ENCODE measurements around the gene ATP2A3.

The ATP2A3 gene

DNA sequence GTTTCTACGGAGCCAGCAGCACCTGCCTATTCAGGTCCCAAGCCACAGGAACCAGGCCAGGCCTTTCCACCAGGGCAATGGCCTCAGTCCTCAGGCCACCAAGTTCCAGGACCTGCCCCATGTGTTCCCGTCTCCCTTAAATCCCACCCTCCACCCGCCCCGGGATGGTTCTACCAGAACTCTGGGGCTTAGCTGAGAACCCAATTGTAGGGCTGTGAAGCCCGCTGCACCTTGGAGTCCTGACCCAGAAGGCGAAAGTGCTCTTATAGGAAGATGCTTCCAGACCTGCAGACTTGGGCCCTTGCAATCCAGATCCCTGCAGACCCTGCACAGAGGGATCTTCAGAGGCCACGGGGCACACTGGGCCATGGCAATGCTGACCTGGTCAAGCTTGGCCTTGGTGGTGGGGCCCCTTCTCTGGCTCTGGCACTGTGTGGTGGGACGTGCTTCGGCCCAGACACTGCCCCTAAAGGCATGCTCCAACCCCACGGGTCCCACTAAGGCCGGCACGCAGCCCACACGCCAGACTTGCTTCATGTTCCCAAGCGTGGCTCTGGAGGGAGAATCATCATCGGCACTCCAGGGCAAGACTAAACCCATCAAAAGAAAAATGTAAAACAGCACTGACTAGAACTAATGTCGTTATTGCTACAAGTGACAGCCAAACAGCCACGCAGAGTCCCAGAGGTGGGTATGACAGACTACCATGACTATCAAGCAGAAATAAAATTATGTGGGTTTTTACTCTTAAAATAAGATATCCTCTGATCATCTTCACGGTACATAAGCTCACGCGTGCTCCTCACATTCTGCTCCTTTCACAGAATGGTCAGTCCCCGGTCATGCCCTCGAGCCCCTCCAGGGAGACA is 41.3 kb upstream of the ATP2A3 start:
- TF ChIP-seq TAF1 (IDR thresholded peaks at IDR 0.05; ENCODE audit: borderline replicate concordance, insufficient read depth, low read length) (no peak), SIN3A (IDR thresholded peaks at IDR 0.05; ENCODE audit: borderline replicate concordance, insufficient read depth, low read length) (no peak)

DNA sequence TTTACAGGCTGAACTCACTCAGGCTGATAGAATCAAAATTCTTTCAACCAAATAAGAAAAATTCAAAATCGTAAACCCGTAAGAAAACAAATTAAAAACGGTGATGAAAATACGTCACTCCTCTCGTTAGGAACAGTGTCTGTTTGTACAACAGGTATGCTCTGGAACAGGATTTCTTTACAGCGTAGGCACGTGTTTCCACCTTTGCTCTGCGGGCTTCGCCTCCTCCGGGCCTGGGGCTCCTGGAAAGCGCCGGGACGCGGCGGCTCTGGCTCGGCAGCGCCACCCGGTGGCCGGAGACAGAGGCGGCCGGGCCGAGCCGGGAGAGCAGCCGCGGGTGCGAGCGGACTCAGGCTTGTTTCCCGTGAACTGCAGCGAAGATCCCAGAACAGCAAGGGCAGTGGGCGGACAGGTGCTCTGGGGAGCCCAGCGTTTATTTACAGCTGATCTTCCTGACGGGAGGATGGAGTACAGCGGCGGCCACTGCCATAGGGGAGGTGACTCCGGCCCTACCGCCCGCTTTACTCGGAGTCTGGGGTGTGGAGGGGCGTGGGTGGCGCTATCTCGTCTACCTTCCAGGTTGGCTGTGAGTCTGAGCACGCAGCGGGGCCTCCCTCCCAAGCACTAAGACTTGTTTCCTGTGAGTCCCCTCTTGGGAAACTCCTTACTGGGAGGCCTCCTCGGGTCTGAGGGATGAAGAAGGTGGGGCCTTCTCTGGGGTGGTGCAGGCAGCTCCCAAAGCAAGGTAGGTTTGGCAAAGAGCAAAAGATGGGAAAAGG is 40.5 kb upstream of the ATP2A3 start:
- TF ChIP-seq TAF1 (IDR thresholded peaks at IDR 0.05; ENCODE audit: borderline replicate concordance, insufficient read depth, low read length), result no peak
- no peak for TF ChIP-seq SIN3A (IDR thresholded peaks at IDR 0.05; ENCODE audit: borderline replicate concordance, insufficient read depth, low read length)
- no peak; the same call in 1 of the 2 replicates for TF ChIP-seq POLR2AphosphoS5 (IDR thresholded peaks at IDR 0.05; ENCODE audit: low read depth, low read length)
- TF ChIP-seq, protein P1, sequence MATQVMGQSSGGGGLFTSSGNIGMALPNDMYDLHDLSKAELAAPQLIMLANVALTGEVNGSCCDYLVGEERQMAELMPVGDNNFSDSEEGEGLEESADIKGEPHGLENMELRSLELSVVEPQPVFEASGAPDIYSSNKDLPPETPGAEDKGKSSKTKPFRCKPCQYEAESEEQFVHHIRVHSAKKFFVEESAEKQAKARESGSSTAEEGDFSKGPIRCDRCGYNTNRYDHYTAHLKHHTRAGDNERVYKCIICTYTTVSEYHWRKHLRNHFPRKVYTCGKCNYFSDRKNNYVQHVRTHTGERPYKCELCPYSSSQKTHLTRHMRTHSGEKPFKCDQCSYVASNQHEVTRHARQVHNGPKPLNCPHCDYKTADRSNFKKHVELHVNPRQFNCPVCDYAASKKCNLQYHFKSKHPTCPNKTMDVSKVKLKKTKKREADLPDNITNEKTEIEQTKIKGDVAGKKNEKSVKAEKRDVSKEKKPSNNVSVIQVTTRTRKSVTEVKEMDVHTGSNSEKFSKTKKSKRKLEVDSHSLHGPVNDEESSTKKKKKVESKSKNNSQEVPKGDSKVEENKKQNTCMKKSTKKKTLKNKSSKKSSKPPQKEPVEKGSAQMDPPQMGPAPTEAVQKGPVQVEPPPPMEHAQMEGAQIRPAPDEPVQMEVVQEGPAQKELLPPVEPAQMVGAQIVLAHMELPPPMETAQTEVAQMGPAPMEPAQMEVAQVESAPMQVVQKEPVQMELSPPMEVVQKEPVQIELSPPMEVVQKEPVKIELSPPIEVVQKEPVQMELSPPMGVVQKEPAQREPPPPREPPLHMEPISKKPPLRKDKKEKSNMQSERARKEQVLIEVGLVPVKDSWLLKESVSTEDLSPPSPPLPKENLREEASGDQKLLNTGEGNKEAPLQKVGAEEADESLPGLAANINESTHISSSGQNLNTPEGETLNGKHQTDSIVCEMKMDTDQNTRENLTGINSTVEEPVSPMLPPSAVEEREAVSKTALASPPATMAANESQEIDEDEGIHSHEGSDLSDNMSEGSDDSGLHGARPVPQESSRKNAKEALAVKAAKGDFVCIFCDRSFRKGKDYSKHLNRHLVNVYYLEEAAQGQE (IDR thresholded peaks at IDR 0.05; ENCODE audit: insufficient read depth in 1 of 2, low read depth in 2 of 2, low read length in 2 of 2), result no peak

- TF ChIP-seq, protein P1 (IDR thresholded peaks at IDR 0.05; ENCODE audit: insufficient read depth in 1 of 2, low read depth in 2 of 2, low read length in 2 of 2), result no peak
- TF ChIP-seq FOXP2 (optimal IDR thresholded peaks at IDR 0.05; ENCODE audit: borderline replicate concordance, extremely low read depth, extremely low read length, insufficient read depth) (no peak), TAF1 (IDR thresholded peaks at IDR 0.05; ENCODE audit: borderline replicate concordance, insufficient read depth, low read length) (no peak), SIN3A (IDR thresholded peaks at IDR 0.05; ENCODE audit: borderline replicate concordance, insufficient read depth, low read length) (no peak), POLR2AphosphoS5 (IDR thresholded peaks at IDR 0.05; ENCODE audit: low read depth, low read length) (no peak)
These were observed 39.5 kb upstream of the ATP2A3 start for GRCh38 chr17:4003501-4004421.

GRCh38 chr17:4003131-4003500 is 38.9 kb upstream of the ATP2A3 start:
- TF ChIP-seq FOXP2 (optimal IDR thresholded peaks at IDR 0.05; ENCODE audit: borderline replicate concordance, extremely low read depth, extremely low read length, insufficient read depth) (no peak), POLR2AphosphoS5 (IDR thresholded peaks at IDR 0.05; ENCODE audit: low read depth, low read length) (no peak), TAF1 (IDR thresholded peaks at IDR 0.05; ENCODE audit: borderline replicate concordance, insufficient read depth, low read length) (no peak), SIN3A (IDR thresholded peaks at IDR 0.05; ENCODE audit: borderline replicate concordance, insufficient read depth, low read length) (no peak)
- TF ChIP-seq, protein P1 (IDR thresholded peaks at IDR 0.05; ENCODE audit: insufficient read depth in 1 of 2, low read depth in 2 of 2, low read length in 2 of 2), result no peak

DNA sequence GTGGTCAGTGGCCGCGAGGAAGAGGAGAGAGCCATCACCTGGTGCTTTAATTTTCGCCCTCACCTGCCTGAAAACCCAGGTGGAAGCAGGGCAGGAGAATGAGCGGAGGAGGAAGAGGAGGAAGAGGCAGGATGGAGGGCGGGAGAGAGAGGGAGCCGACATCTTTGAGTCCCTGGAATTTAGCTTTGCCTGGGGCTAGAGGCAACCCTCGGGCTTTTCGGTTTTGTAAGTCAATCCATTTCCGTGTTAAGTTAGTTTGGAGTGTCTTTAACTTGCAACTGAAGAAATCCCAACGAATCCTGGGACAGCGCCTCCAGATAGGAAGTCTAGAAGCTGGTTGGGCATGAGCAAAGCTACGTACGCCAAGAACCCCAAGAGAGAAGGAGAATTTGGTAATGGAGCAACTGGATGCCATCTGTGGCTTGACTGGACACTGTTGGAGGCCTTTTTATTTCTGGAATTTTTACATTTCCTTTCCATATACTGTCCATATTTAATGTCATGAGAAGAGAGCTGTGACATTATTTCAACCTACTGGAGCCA is 36.9 kb upstream of the ATP2A3 start:
- no peak for TF ChIP-seq POLR2AphosphoS5 (IDR thresholded peaks at IDR 0.05; ENCODE audit: low read depth, low read length)
- TF ChIP-seq TAF1 (IDR thresholded peaks at IDR 0.05; ENCODE audit: borderline replicate concordance, insufficient read depth, low read length), result no peak

Measured in PFSK-1 (cell line).